Activated naive CD4-positive, alpha-beta T cell treated with anti-CD3 and anti-CD28 coated beads, Interleukin-2, amount 50 U/mL, for 24 hours (primary cell): Measurements from ENCODE around the gene TBXAS1.
A peak's percentile ranks its signal among the peaks of the same experiment; 100 is the strongest.

ENCODE experiments used
- H3K27ac Mint-ChIP-seq: one replicate; pipeline ENCODE4 v1.8.0; 2021; ENCODE audit warnings: mild to moderate bottlenecking, mixed read lengths
- H3K27me3 Mint-ChIP-seq: one replicate; pipeline ENCODE4 v1.8.0; 2021; ENCODE audit warnings: mixed read lengths
- H3K36me3 Mint-ChIP-seq: one replicate; pipeline ENCODE4 v1.8.0; 2021; ENCODE audit warnings: mixed read lengths
- H3K4me1 Mint-ChIP-seq: one replicate; pipeline ENCODE4 v1.8.0; 2021; ENCODE audit warnings: mixed read lengths
- H3K4me3 Mint-ChIP-seq: one replicate; pipeline ENCODE4 v1.8.0; 2021; ENCODE audit warnings: mild to moderate bottlenecking, mixed read lengths
- H3K9me3 Mint-ChIP-seq: one replicate; pipeline ENCODE4 v1.8.0; 2021; ENCODE audit warnings: mixed read lengths

TBXAS1 gene

DNA sequence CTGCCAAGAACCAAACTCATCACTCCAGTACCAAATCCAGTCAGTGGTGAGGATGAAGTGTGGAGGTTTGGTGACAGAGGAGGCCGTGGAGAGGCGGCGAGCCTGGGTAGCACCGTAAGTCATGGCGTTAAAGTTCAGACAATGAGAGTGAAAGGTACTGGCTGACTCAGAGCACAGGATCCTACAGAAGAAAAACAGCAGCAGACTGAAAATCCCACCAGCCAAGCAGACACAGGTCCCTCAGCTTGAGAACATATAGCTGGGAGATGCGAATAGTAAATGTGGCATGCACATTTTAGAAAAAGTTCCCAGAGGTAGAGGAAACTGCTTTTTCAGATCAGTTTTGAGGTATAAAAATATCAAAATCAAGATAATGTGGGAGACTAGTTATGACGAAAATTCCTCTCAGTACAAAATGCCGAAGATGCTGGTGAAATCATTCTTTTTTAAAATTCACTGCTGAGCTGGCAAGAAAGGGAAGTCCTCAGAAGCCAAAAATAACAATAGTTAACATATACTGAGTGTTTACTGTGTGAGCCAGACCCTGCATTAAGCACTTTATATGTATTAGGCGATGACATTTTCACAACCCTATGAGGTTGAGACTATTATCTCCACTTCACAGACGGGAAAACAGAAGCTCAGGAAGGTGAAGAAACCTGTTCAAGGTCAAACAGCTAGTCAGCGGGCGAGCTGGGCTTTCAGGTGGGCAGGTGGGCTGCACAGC is 212.8 kb downstream of the TBXAS1 start:
- H3K27ac Mint-ChIP-seq, result no peak overlapping the region
- H3K36me3 Mint-ChIP-seq, result peaks cover 24% of the 10 kb centered on the region
- H3K4me3 Mint-ChIP-seq, result no peak overlapping the region
- H3K9me3 Mint-ChIP-seq, result no peaks in the 10 kb centered on the region
- peaks cover 22% of the 10 kb centered on the region for H3K4me1 Mint-ChIP-seq
- no peaks in the 10 kb centered on the region for H3K27me3 Mint-ChIP-seq

DNA sequence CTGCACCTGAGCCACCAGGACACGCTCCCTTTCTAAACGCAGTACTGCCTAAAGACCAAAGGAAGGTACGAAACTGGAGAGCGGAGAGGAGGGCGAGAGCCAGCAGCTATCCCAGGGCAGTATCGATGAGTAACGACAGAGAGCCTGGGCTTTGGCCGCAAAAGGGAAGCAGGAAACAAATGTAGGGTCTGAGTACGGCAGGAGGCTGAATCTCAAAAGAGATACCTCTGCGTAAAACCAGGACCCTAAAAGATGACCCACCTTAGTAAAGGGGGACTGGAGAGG is 213.3 kb downstream of the TBXAS1 start:
- H3K27me3 Mint-ChIP-seq, result no peaks in the 10 kb centered on the region
- peaks cover 22% of the 10 kb centered on the region for H3K36me3 Mint-ChIP-seq
- H3K9me3 Mint-ChIP-seq, result no peaks in the 10 kb centered on the region
- peaks cover 17% of the 10 kb centered on the region for H3K4me1 Mint-ChIP-seq
- H3K4me3 Mint-ChIP-seq, result no peak overlapping the region
- H3K27ac Mint-ChIP-seq, result no peak overlapping the region

DNA sequence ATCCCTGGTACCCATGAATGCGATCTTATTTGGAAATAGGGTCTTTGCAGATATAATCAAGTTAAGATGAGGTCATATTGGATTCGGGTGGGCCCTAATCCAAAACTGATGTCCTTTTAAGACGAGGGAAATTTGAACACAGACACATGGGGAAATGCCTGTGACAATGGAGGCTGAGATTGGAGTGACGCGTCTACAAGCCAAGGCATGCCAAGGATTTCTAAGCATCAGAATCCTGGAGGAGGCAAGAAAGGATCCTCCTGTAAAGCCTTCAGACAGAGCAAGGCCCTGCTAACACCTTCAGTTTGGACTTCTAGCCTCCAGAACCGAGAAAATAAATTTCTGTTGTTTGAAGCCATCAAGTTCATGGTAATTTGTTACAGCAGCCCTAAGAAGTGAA is 215.2 kb downstream of the TBXAS1 start:
- Mint-ChIP-seq H3K9me3 (no peaks in the 10 kb centered on the region), H3K27me3 (no peaks in the 10 kb centered on the region), H3K36me3 (peaks cover 19% of the 10 kb centered on the region), H3K4me3 (no peak overlapping the region), H3K27ac (peak overlapping the region; percentile 65), H3K4me1 (peaks cover 5% of the 10 kb centered on the region)

DNA sequence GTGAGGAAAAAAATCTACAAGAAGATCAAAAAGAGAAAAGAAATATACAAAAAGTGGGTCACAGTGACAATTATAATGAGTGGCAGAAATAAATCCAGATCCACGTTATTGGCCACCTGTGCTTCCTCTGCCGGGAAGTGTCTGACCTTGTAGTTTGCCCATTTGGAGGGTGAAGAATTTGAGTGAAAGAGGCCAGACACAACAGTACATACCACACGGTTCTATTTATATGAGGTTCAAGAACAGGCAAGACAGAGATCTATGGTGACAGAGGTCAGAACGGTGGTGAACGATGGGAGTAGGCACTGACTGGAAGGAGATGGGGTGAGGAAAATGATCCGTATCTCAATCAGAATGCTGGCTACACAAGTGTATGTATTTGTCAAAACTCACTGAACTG is 216.6 kb downstream of the TBXAS1 start:
- Mint-ChIP-seq H3K9me3 (no peaks in the 10 kb centered on the region), H3K36me3 (peaks cover 18% of the 10 kb centered on the region), H3K4me3 (no peak overlapping the region), H3K27me3 (no peaks in the 10 kb centered on the region), H3K4me1 (peaks cover 5% of the 10 kb centered on the region), H3K27ac (no peak overlapping the region)

DNA sequence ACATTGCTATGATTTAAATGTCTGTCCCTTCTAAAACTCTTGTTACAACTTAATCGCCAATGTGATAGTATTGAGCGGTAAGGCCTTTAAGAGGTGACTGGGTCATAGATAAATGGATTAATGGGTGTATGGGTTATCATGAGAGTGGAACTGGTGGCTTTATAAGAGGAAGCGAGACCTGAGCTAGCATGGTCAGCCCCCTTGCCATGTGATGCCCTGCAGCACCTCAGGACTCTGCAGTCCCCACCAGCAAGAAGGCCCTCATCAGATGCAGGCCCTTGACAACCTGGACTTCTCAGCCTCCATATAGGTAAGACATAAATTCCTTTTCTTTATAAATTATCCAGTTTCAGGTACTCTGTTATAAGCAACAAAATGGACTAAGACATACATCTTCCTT is 218.1 kb downstream of the TBXAS1 start:
- H3K4me3 Mint-ChIP-seq, result no peak overlapping the region
- H3K27ac Mint-ChIP-seq, result peak overlapping the region; percentile 72
- peaks cover 8% of the 10 kb centered on the region for H3K36me3 Mint-ChIP-seq
- H3K4me1 Mint-ChIP-seq, result peaks cover 7% of the 10 kb centered on the region
- no peaks in the 10 kb centered on the region for H3K9me3 Mint-ChIP-seq
- no peaks in the 10 kb centered on the region for H3K27me3 Mint-ChIP-seq

DNA sequence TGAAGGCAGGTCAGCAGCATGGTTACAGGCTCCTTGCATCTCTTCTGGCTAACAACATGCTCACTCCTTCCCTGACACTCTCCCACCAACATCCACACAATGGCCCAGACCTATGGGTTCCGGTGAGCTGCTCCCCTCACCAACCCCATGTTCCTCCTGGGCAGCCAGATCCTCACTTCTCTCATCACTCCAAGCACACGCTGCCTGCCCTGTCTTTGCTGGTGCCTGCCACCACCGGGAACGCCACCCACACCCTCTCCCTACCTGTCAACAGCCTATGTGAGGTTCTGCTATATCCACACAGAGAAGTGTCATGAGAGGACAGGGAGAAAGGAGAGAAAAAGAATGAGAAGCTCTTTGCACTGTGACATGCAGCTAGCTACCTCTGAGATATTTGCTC is 219.1 kb downstream of the TBXAS1 start:
- Mint-ChIP-seq H3K27ac (no peak overlapping the region), H3K36me3 (peaks cover 11% of the 10 kb centered on the region), H3K4me1 (peaks cover 11% of the 10 kb centered on the region), H3K9me3 (no peaks in the 10 kb centered on the region), H3K27me3 (no peaks in the 10 kb centered on the region), H3K4me3 (no peak overlapping the region)

DNA sequence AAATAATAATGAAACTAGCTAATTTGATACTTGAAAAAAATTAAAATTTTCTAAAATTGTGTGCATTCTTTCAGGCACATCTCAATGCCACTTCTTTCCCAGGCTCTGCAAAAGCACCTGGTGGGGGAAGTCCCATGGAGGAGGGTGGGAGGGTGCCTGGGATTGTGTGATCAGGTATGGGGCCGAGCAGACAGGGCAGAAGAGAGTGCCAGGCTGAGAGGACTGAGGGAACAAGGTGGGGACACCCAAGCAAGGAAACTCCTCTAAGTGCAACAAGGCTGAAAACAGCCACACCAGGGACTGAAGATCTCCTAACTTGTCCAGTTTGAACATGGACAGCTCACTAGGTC is 219.9 kb downstream of the TBXAS1 start:
- Mint-ChIP-seq H3K9me3 (no peaks in the 10 kb centered on the region), H3K4me3 (no peak overlapping the region), H3K27me3 (no peaks in the 10 kb centered on the region), H3K27ac (no peak overlapping the region), H3K36me3 (peaks cover 13% of the 10 kb centered on the region), H3K4me1 (peaks cover 18% of the 10 kb centered on the region)

DNA sequence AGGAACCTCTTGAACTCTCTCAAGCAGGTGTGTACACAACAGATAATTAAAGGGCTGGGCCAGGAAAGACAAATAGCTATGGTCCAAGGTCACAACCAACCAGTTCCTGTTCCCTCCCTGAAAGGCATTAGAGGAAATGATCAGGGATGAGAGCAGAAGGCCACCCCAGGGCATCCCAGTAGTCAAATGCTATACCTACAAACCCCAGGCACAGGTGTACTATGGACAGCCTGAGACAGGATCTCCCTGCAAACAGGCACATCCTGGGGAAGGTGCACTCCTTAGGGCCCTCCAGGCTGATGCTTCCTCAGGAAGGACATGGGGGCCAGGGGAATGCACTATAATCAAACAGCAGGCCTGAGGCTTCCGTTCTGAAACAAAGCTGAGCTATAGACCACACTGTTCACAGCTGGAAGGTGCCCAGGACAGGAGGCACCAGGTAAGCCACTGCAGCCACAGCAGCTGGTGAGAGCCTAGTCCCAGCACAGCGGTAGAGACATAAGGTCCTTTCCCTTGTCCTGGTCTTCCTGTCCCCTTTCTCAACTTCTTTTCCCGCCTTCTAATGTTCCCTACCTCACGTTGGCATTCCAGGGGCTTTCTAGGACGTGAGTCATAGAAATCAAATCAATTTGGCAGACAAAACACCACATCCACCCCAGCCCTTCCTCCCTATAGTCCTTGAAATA is 220.4 kb downstream of the TBXAS1 start:
- H3K4me3 Mint-ChIP-seq, result no peak overlapping the region
- no peak overlapping the region for H3K27ac Mint-ChIP-seq
- no peaks in the 10 kb centered on the region for H3K27me3 Mint-ChIP-seq
- H3K36me3 Mint-ChIP-seq, result peaks cover 13% of the 10 kb centered on the region
- peaks cover 24% of the 10 kb centered on the region for H3K4me1 Mint-ChIP-seq
- H3K9me3 Mint-ChIP-seq, result no peaks in the 10 kb centered on the region

DNA sequence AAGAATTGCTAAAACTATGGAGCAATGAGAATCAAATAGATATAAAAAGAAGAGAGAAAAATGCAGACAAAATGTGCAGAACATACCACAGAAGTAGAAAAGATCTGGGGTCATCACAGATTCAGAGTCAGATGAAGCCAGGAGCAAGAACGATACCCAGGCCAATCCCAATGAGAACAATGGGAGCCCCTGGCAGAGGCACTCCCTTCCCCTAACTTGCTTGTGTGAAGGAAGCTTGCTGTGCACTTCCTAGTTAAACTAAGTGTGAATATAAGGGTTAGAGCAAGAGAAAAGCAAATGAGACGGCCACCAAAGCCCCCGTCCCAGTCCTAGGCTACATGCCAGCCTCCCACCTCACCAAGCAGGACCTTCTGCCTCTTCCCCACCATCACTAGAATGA is 221.0 kb downstream of the TBXAS1 start:
- Mint-ChIP-seq H3K9me3 (no peaks in the 10 kb centered on the region), H3K4me1 (peaks cover 30% of the 10 kb centered on the region), H3K36me3 (peaks cover 14% of the 10 kb centered on the region), H3K27me3 (no peaks in the 10 kb centered on the region), H3K27ac (no peak overlapping the region), H3K4me3 (no peak overlapping the region)

DNA sequence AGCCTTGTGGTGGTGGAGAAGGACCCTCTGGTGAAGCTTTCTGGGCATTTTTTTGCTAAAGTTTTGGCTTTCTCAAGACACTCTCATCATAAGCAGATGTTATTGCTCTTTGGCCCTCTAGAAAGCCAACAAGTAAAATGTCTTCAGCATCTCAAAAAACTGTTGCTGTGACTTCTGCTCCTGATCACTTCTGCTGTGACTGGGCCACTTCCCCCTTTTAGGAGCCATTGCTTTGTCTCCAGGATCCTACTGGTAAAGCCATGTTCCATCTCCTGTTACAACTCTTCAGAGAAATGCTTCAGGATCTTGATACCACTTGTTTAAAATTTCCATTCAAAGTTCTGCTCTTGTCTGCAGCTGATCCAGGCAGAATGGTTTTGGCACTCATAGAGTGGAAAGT is 222.8 kb downstream of the TBXAS1 start:
- Mint-ChIP-seq H3K4me3 (no peak overlapping the region), H3K36me3 (peaks cover 18% of the 10 kb centered on the region), H3K27me3 (no peaks in the 10 kb centered on the region), H3K9me3 (no peaks in the 10 kb centered on the region), H3K4me1 (peaks cover 42% of the 10 kb centered on the region), H3K27ac (no peak overlapping the region)

DNA sequence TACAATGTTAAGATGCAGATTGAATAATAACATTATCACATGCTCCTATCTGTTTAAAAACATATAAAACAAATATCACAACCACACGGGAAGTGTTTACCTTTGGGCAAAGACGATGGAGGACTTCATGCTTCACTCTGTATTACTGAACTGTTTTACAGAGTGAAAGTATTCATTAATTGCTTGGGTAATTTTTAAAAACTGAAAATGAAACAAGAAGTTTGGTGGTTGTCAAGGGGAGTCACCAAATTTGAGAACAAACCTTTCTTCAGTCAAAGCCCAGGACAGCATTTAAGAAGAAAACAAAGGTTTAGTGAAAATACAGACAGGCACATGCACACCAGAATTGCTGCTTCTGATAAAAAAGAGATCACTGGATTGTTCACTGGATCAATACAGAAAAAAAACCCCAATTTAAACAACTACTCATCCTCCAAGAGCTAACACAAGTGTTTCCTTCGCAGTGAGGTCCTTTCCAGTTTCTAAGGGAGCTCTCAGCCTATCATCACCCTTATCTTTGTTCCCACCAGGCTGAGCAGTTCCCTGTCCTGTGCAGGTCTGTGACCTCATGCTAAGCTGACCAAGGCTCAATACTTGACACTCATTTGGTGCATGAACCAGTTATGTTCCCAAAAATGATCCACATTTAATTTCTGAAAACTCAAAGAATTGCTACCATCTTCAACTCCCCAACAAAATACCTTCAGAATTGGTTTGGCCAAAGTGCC is 224.9 kb downstream of the TBXAS1 start:
- Mint-ChIP-seq H3K4me1 (peaks cover 62% of the 10 kb centered on the region), H3K27ac (peak overlapping the region; percentile 41), H3K36me3 (peaks cover 18% of the 10 kb centered on the region), H3K27me3 (no peaks in the 10 kb centered on the region), H3K9me3 (no peaks in the 10 kb centered on the region), H3K4me3 (no peak overlapping the region)

DNA sequence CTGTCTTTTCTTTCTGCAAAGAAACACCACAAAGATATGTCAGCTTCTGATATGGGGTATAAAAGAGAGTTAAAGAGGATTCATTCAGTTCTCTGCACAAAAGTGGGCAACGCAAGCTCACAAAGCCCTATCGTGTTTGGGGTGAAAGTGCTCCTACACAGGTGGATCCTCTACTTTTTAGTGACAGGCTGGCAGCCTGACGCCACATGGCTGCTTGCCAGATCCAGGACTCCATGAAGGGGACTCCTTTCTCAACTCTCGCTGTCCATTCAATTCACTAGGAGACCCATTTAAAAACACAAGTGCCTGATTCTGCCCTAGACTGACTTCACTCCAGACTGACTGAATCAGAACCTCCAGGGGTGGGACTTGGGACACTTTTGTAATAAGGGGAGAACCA is 225.7 kb downstream of the TBXAS1 start:
- Mint-ChIP-seq H3K36me3 (peaks cover 18% of the 10 kb centered on the region), H3K27me3 (no peaks in the 10 kb centered on the region), H3K4me1 (peaks cover 70% of the 10 kb centered on the region)

DNA sequence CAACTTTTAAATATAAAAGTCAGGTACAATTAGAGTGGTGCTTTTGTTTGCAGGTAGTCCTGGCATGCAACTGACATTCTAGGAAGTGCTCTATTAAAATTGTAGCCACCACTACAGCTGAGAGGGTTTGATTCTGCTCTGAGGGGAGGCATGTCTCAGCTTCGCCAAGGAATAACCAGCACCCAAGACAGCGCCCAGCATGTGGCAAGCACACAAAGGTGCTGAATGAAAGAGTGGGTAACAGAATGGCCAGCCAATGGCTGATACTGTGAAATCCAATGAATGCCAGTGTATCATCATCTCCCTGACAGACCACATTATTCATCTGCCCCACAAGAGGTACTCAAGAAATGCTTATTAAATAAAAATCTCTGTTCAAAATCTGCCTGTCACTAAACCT is 226.8 kb downstream of the TBXAS1 start:
- H3K27ac Mint-ChIP-seq, result no peak overlapping the region
- H3K9me3 Mint-ChIP-seq, result no peaks in the 10 kb centered on the region
- no peak overlapping the region for H3K4me3 Mint-ChIP-seq
- peaks cover 75% of the 10 kb centered on the region for H3K4me1 Mint-ChIP-seq
- H3K27me3 Mint-ChIP-seq, result no peaks in the 10 kb centered on the region
- H3K36me3 Mint-ChIP-seq, result peaks cover 18% of the 10 kb centered on the region

More for the DNA sequence above, 225.7 kb downstream of the TBXAS1 start:
- H3K27ac Mint-ChIP-seq, result no peak overlapping the region
- no peaks in the 10 kb centered on the region for H3K9me3 Mint-ChIP-seq
- H3K4me3 Mint-ChIP-seq, result no peak overlapping the region

DNA sequence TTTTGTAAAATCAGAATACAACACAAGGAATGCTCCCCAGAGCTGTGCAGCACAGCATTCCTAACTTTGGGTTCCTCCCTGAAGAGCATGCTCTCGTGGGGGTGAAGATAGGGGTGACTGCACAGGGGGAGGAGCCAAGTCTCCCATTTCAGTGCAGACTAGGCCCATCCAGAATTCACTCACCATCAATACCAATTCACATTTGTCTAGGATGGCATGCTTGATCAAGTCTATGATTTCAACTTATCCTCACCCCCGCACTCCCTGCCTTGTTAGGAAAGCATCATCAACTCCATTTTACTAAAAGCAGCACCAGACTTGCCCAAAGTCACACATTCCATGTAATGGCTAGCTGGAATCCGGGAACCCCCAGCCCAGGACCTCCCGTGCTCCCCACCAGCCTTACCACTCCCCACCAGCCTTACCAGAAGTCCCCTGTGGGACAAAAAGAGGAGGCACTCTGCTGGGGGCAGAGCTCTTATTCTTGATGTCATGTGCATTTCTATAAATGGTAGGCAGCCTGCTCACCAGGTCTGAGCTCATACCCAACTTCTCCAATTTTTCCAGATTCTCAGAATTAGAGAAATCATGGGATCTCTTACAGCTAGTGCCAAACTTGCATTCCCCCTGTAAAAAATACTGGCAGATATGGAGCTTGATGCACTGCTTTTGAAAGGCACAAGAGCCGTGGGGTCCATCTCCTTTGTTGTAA is 227.5 kb downstream of the TBXAS1 start:
- Mint-ChIP-seq H3K27me3 (no peaks in the 10 kb centered on the region), H3K4me1 (peaks cover 83% of the 10 kb centered on the region), H3K9me3 (no peaks in the 10 kb centered on the region), H3K27ac (no peak overlapping the region), H3K4me3 (no peak overlapping the region), H3K36me3 (peaks cover 18% of the 10 kb centered on the region)

DNA sequence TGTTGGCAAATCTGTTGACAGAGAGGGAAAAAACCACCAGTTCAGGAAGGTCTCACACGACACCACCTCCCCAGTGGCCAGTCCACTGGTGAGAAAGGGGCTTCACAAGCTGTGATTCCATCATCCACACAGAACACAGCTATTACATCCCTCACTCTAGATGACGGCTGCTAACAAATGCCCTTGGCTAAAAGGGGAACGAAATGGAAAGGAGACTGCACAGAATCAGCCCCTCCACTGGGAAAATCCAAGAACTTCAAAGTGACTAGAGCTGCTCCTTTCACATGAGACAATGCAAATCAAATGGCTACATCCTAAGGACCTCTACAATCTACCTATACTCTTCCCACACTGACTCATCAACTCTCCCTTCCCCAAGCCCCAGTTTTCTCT is 228.1 kb downstream of the TBXAS1 start:
- H3K4me1 Mint-ChIP-seq, result peaks cover 85% of the 10 kb centered on the region
- H3K9me3 Mint-ChIP-seq, result no peaks in the 10 kb centered on the region
- no peaks in the 10 kb centered on the region for H3K27me3 Mint-ChIP-seq
- peaks cover 18% of the 10 kb centered on the region for H3K36me3 Mint-ChIP-seq
- no peak overlapping the region for H3K4me3 Mint-ChIP-seq
- H3K27ac Mint-ChIP-seq, result peak overlapping the region; percentile 44

DNA sequence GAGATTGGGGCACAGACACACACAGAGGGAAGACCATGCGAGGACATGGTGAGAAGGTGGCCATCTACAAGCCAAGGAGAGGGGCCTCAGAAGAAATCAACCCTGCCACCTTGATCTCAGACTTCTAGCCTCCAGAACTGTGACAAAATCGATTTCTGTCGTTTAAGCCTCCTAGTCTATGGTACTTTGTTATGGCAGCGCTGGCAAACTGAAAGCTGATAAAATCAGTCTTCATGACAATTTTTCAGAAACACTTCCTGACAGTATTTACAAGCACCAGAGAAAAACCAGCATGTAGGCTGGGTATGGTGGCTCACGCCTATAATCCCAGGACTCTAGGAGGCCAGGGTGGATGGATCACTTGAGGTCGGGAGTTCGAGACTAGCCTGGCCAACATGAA is 229.5 kb downstream of the TBXAS1 start:
- Mint-ChIP-seq H3K36me3 (peaks cover 11% of the 10 kb centered on the region), H3K27me3 (no peaks in the 10 kb centered on the region), H3K4me1 (peaks cover 78% of the 10 kb centered on the region), H3K27ac (peak overlapping the region; percentile 41), H3K9me3 (no peaks in the 10 kb centered on the region), H3K4me3 (no peak overlapping the region)
